Calu3 (cell line): Measurements from ENCODE around the gene CSTB. TPM values are rescaled to one million over a fixed set of nuclear protein-coding genes. Genes with fewer than 3 reads are reported as not detected.

Experiments
- BruUV-seq: library from RNA; stranded (reverse); fragments of 400-500 nt; replicated peaks from 2 replicates; lab custom pipeline; 2021; lab: Mats Ljungman, UMichigan
- CTCF ChIA-PET: fragments of 300-600 bp; sonication (Branson Sonifier 250); formaldehyde crosslinking; loops from one replicate; lab custom pipeline; 2022; ENCODE audit warnings: antibody characterized with exemption; lab: Charles Lee
- DNase-seq: peaks from one replicate; pipeline ENCODE4 v3.0.0; 2022
- H3K27ac Mint-ChIP-seq: one replicate; pipeline ENCODE4 v1.8.0; 2022; ENCODE audit warnings: mixed read lengths; ENCODE audit not compliant: unreplicated experiment
- H3K27me3 Mint-ChIP-seq: one replicate; pipeline ENCODE4 v1.8.0; 2022; ENCODE audit warnings: mixed read lengths; ENCODE audit not compliant: unreplicated experiment
- H3K36me3 Mint-ChIP-seq: one replicate; pipeline ENCODE4 v1.8.0; 2022; ENCODE audit warnings: mild to moderate bottlenecking, moderate library complexity, mixed read lengths; ENCODE audit not compliant: insufficient read depth, unreplicated experiment
- H3K4me1 Mint-ChIP-seq: one replicate; pipeline ENCODE4 v1.8.0; 2022; ENCODE audit warnings: mild to moderate bottlenecking, low read depth, mixed read lengths; ENCODE audit not compliant: unreplicated experiment
- H3K4me3 Mint-ChIP-seq: one replicate; pipeline ENCODE4 v1.8.0; 2022; ENCODE audit warnings: mild to moderate bottlenecking, low read depth, moderate library complexity, mixed read lengths; ENCODE audit not compliant: unreplicated experiment
- H3K9me3 Mint-ChIP-seq: one replicate; pipeline ENCODE4 v1.8.0; 2022; ENCODE audit warnings: low read depth, mixed read lengths; ENCODE audit not compliant: unreplicated experiment
- intact Hi-C: fragments of 100-400 bp; cut with micrococcal nuclease; formaldehyde crosslinking; loops from one replicate; pipeline ENCODE4 v1.10.0; 2022; ENCODE audit not compliant: unreplicated experiment
- total RNA-seq: library from RNA; stranded (reverse); gene quantifications from 2 replicates; pipeline ENCODE4 v1.2.3, GENCODE V29; 2022
- TF ChIP-seq, protein P1 (sequence below): fragments of 200-600 bp; IDR thresholded peaks from one replicate; pipeline ENCODE4 v1.8.0; 2022; ENCODE audit warnings: antibody characterized with exemption; ENCODE audit not compliant: unreplicated experiment

CSTB gene
- total RNA-seq, 1 experiment from 2014 or later, result 105 TPM

DNA sequence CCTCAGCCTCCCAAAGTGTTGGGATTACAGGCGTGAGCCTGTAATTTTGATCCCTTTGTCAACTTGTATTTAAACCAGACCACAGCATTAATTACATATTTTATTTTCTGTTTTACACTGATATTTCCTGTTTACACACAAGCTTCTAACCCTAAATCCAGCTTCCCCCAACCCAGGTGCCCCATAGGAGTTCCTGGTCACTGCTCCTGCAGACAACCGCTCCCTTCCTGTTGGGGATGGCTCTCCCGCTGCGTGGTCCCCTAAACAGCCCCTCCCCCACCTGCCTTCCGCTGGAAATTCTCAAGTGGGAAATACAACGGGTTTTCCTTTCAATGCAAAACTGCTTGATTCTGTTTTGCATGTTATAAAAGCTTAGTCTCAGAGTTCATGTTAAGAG is 3.7 kb downstream of the CSTB start:
- Mint-ChIP-seq H3K4me3 (no peak overlapping the region), H3K4me1 (peaks cover 19% of the 10 kb centered on the region), H3K27me3 (no peaks in the 10 kb centered on the region), H3K36me3 (peaks cover 79% of the 10 kb centered on the region), H3K27ac (no peak overlapping the region), H3K9me3 (no peaks in the 10 kb centered on the region)
- intact Hi-C loops, result no loop called here
- no TSS peak for BruUV-seq
- TF ChIP-seq, protein P1, sequence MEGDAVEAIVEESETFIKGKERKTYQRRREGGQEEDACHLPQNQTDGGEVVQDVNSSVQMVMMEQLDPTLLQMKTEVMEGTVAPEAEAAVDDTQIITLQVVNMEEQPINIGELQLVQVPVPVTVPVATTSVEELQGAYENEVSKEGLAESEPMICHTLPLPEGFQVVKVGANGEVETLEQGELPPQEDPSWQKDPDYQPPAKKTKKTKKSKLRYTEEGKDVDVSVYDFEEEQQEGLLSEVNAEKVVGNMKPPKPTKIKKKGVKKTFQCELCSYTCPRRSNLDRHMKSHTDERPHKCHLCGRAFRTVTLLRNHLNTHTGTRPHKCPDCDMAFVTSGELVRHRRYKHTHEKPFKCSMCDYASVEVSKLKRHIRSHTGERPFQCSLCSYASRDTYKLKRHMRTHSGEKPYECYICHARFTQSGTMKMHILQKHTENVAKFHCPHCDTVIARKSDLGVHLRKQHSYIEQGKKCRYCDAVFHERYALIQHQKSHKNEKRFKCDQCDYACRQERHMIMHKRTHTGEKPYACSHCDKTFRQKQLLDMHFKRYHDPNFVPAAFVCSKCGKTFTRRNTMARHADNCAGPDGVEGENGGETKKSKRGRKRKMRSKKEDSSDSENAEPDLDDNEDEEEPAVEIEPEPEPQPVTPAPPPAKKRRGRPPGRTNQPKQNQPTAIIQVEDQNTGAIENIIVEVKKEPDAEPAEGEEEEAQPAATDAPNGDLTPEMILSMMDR, result no peak
- DNase-seq, result no peak
- CTCF ChIA-PET, result no interaction called here

DNA sequence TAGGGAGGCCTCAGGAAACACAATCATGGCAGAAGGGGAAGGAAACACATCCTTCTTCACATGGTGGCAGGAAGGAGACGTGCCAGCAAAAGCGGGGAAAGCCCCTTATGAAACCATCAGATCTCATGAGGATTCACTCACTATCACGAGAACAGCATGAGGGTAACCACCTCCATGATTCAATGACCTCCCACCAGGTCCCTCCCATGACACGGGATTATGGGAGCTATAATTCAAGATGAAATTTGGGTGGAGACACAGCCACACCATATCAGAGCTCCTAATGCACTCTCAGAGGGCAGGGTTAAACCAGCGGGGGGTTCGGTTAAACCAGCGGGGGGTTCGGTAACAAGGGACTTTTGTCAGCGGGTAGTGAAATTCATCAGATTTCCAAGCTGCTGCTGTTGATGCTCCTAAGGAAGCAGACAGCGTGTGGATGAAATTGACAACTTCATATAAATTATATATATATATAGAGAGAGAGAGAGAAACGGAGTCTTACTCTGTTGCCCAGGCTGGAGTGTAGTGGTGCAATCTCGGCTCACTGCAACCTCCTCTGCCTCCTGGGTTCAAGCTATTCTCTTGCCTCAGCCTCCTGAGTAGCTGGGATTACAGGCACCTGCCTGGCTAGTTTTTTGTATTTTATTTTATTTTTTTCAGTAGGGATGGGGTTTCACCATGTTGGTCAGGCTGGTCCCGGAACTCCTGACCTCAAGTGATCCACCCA is 4.2 kb downstream of the CSTB start:
- no TSS peak for BruUV-seq
- no peak for DNase-seq
- no peaks in the 10 kb centered on the region for H3K9me3 Mint-ChIP-seq
- TF ChIP-seq, protein P1, result no peak
- intact Hi-C loops, result no loop called here
- peak overlapping the region; percentile 50 for H3K27ac Mint-ChIP-seq
- H3K4me3 Mint-ChIP-seq, result no peak overlapping the region
- CTCF ChIA-PET, result no interaction called here
- peaks cover 78% of the 10 kb centered on the region for H3K36me3 Mint-ChIP-seq
- H3K4me1 Mint-ChIP-seq, result peaks cover 19% of the 10 kb centered on the region
- no peaks in the 10 kb centered on the region for H3K27me3 Mint-ChIP-seq

DNA sequence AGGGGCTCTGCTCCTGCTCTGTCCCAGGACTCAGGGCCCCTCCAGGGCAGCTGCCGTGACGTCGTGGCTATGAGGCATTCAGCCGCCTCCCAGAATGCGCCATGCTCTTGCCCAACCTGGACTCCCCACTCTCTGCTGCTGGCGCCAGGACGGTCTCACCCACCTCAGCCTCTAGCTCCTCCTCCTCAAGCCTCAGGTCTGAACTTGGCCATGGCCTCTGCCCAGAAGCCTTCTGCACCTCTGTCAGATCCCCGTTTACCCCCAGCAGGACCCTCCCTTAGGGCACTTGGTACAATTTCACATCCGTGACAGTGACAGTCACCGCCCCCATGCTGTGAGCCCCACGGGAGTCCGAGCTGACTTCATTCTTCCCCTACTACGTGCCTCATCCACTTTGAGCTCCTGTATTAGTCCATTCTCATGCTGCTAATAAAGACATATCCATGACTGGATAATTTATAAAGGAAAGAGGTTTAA is 4.9 kb downstream of the CSTB start:
- TF ChIP-seq, protein P1, result no peak
- CTCF ChIA-PET, result no interaction called here
- Mint-ChIP-seq H3K4me3 (no peak overlapping the region), H3K27ac (peak overlapping the region; percentile 50), H3K9me3 (no peaks in the 10 kb centered on the region), H3K4me1 (peaks cover 19% of the 10 kb centered on the region), H3K36me3 (peaks cover 74% of the 10 kb centered on the region), H3K27me3 (no peaks in the 10 kb centered on the region)
- no TSS peak for BruUV-seq
- intact Hi-C loops, result no loop called here
- no peak for DNase-seq

DNA sequence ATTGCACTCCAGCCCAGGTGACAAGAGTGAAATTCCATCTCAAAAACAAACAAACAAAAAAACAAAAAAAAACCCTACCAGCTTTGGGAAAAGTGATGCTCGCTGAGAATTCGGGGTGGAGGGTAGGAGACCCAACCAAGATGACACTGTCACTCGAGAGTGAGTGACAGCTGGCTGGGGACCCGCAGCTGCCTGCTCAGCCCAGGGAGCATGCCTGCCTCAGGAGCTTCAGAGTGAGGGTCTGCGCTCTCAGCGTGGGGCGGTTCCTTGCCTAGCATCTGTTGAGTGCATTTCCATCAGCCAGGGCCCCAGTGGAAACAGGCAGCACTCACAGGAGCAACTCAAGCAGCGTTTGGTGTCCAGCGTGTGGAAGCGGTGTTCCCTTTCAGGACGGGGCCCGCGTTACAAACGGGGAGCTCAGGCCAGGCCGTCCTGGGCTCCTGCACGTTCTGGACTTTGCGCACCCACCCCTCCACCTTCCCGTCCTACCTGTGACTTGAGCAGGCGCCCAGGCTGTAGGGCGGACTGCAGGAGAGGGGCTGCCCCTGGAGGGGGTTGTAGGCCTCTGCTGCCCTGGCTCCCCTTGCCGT is 5.9 kb downstream of the CSTB start:
- intact Hi-C loops, result no loop called here
- no peak for DNase-seq
- H3K36me3 Mint-ChIP-seq, result peaks cover 66% of the 10 kb centered on the region
- H3K27ac Mint-ChIP-seq, result no peak overlapping the region
- no peak overlapping the region for H3K4me3 Mint-ChIP-seq
- TF ChIP-seq, protein P1, result no peak
- CTCF ChIA-PET, result no interaction called here
- H3K4me1 Mint-ChIP-seq, result peaks cover 19% of the 10 kb centered on the region
- no peaks in the 10 kb centered on the region for H3K27me3 Mint-ChIP-seq
- no peaks in the 10 kb centered on the region for H3K9me3 Mint-ChIP-seq
- no TSS peak for BruUV-seq
